Caco-2 (cell line): Measurements from ENCODE around the gene PLCE1. TPM values are rescaled to one million over a fixed set of nuclear protein-coding genes. Genes with fewer than 3 reads are reported as not detected.

Experiments used
- BruUV-seq: library from RNA; stranded (reverse); fragments of 400-500 nt; replicated peaks from 2 replicates; lab custom pipeline; 2021; lab: Mats Ljungman, UMichigan
- CTCF ChIA-PET: fragments of 300-600 bp; sonication (Branson Sonifier 250); formaldehyde crosslinking; loops from one replicate; lab custom pipeline; 2022; ENCODE audit warnings: antibody characterized with exemption; lab: Charles Lee
- POLR2A ChIA-PET: fragments of 300-600 bp; sonication (Branson Sonifier 250); formaldehyde crosslinking; loops from one replicate; lab custom pipeline; 2022; ENCODE audit warnings: antibody characterized with exemption; lab: Charles Lee
- DNase-seq, 2 experiments: peaks; one replicate each; pipeline versions ENCODE4 v3.0.0 to v3.0.0-alpha.2; 2020 to 2022
- H3K27me3 ChIP-seq: replicated peaks from 2 replicates; pipeline ENCODE4 v1.6.0; 2011; ENCODE audit warnings: low read length; ENCODE audit not compliant: control insufficient read depth, insufficient read depth
- H3K36me3 ChIP-seq: 2 replicates; pipeline ENCODE4 v1.5.1; 2011; ENCODE audit warnings: low read length; ENCODE audit not compliant: control insufficient read depth, insufficient read depth
- H3K4me1 ChIP-seq: fragments of 250-450 bp; sonication (Bioruptor Pico); 2 replicates; pipeline ENCODE4 v1.5.1; 2020; ENCODE audit warnings: mild to moderate bottlenecking
- H3K4me3 ChIP-seq: 2 replicates; pipeline ENCODE4 v1.5.1; 2011; ENCODE audit warnings: low read depth, mild to moderate bottlenecking, control low read depth, low read length
- H3K9me3 ChIP-seq: fragments of 250-450 bp; sonication (Bioruptor Pico); 2 replicates; pipeline ENCODE4 v1.5.1; 2020; ENCODE audit warnings: mild to moderate bottlenecking, moderate library complexity
- H3K27ac Mint-ChIP-seq: one replicate; pipeline ENCODE4 v1.8.0; 2022; ENCODE audit warnings: mixed read lengths; ENCODE audit not compliant: unreplicated experiment
- H3K27me3 Mint-ChIP-seq: one replicate; pipeline ENCODE4 v1.8.0; 2022; ENCODE audit warnings: mixed read lengths; ENCODE audit not compliant: insufficient read depth, unreplicated experiment
- H3K36me3 Mint-ChIP-seq: one replicate; pipeline ENCODE4 v1.8.0; 2022; ENCODE audit warnings: mild to moderate bottlenecking, mixed read lengths; ENCODE audit not compliant: insufficient read depth, unreplicated experiment
- H3K4me1 Mint-ChIP-seq: one replicate; pipeline ENCODE4 v1.8.0; 2022; ENCODE audit warnings: low read depth, mixed read lengths; ENCODE audit not compliant: unreplicated experiment
- H3K4me3 Mint-ChIP-seq: one replicate; pipeline ENCODE4 v1.8.0; 2022; ENCODE audit warnings: mild to moderate bottlenecking, moderate library complexity, mixed read lengths; ENCODE audit not compliant: unreplicated experiment
- H3K9me3 Mint-ChIP-seq: one replicate; pipeline ENCODE4 v1.8.0; 2022; ENCODE audit warnings: mixed read lengths; ENCODE audit not compliant: unreplicated experiment
- intact Hi-C: fragments of 100-400 bp; cut with micrococcal nuclease; formaldehyde crosslinking; loops from one replicate; pipeline ENCODE4 v1.10.0; 2022; ENCODE audit not compliant: unreplicated experiment
- total RNA-seq: library from RNA; stranded (reverse); gene quantifications from 2 replicates; pipeline ENCODE4 v1.2.3, GENCODE V29; 2022
- TF ChIP-seq, protein P1 (sequence below), 2 experiments: fragments of 200-600 bp in 1 of 2; IDR thresholded peaks; 1 replicate in 1 of 2; 2 replicates in 1 of 2; pipeline versions ENCODE4 v1.5.1 to v1.8.0; 2011 to 2022; ENCODE audit warnings: antibody characterized with exemption in 1 of 2, control low read depth in 1 of 2, inconsistent platforms in 1 of 2, low read depth in 1 of 2, low read length in 1 of 2, mild to moderate bottlenecking in 1 of 2, moderate library complexity in 1 of 2; ENCODE audit not compliant: insufficient read depth in 1 of 2, severe bottlenecking in 1 of 2, unreplicated experiment in 1 of 2

PLCE1 gene
- total RNA-seq, 1 experiment from 2014 or later: 12.8 TPM

DNA sequence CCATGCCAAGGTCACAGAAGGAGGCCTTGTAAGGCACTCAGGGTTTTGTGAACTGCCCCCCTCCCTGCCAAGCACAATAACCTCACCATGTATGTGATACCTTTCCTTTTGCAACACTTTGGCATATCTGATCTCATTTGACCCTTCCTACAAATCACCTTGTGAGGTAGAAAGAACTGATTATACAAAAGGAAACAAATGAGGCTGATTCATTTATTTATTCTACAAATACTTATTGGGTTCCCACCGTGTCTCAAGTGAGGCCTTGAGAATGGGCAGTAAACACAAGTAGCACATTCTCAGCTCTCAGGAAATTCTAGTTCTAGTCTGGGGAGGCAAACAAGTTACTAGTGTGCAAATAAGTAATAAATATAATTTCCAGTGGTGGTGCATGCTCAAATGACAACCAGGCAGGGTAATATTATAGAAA, 19.6 kb downstream of the PLCE1 start:
- Mint-ChIP-seq H3K27me3 (no peaks in the 10 kb centered on the region), H3K36me3 (no peaks in the 10 kb centered on the region), H3K9me3 (no peaks in the 10 kb centered on the region), H3K4me3 (no peak overlapping the region), H3K4me1 (peaks cover 21% of the 10 kb centered on the region), H3K27ac (no peak overlapping the region)
- CTCF ChIA-PET: no interaction called here
- POLR2A ChIA-PET: no interaction called here
- Histone ChIP-seq H3K4me1 (peaks cover 43% of the 10 kb centered on the region), H3K36me3 (peaks cover 7% of the 10 kb centered on the region), H3K9me3 (peaks cover 10% of the 10 kb centered on the region), H3K27me3 (no peaks in the 10 kb centered on the region), H3K4me3 (no peak overlapping the region)
- no peak for DNase-seq
- TF ChIP-seq, protein P1, sequence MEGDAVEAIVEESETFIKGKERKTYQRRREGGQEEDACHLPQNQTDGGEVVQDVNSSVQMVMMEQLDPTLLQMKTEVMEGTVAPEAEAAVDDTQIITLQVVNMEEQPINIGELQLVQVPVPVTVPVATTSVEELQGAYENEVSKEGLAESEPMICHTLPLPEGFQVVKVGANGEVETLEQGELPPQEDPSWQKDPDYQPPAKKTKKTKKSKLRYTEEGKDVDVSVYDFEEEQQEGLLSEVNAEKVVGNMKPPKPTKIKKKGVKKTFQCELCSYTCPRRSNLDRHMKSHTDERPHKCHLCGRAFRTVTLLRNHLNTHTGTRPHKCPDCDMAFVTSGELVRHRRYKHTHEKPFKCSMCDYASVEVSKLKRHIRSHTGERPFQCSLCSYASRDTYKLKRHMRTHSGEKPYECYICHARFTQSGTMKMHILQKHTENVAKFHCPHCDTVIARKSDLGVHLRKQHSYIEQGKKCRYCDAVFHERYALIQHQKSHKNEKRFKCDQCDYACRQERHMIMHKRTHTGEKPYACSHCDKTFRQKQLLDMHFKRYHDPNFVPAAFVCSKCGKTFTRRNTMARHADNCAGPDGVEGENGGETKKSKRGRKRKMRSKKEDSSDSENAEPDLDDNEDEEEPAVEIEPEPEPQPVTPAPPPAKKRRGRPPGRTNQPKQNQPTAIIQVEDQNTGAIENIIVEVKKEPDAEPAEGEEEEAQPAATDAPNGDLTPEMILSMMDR (IDR thresholded peaks at IDR 0.05; ENCODE audit: insufficient read depth in 1 of 2, low read depth in 1 of 2, low read length in 1 of 2, severe bottlenecking in 1 of 2, unreplicated experiment in 1 of 2): no peak
- intact Hi-C loops: no loop called here
- no TSS peak for BruUV-seq

DNA sequence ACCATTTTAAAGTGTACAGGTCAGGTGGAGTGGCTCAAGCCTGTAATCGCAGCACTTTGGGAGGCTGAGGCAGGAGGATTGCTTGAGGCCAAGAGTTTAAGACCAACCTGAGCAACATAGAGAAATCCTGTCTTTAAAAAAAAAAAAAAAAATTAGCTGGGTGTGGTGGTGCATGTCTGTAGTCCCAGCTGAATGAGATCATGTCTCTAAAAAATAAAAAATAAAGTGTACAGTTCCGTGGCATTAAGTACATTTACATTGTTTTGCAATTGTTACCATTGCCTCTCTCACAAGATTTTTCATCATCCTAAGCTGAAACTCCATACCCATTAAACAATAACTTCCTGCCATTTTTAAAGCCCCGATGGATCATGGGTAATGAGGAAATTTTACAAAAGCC, 20.6 kb downstream of the PLCE1 start:
- Histone ChIP-seq H3K4me1 (peaks cover 39% of the 10 kb centered on the region), H3K4me3 (no peak overlapping the region), H3K36me3 (peaks cover 3% of the 10 kb centered on the region), H3K9me3 (peaks cover 10% of the 10 kb centered on the region), H3K27me3 (no peaks in the 10 kb centered on the region)
- H3K4me1 Mint-ChIP-seq: peaks cover 24% of the 10 kb centered on the region
- no TSS peak for BruUV-seq
- H3K9me3 Mint-ChIP-seq: no peaks in the 10 kb centered on the region
- ChIA-PET CTCF (no interaction called here), POLR2A (no interaction called here)
- H3K27me3 Mint-ChIP-seq: no peaks in the 10 kb centered on the region
- intact Hi-C loops: no loop called here
- DNase-seq: no peak
- TF ChIP-seq, protein P1 (IDR thresholded peaks at IDR 0.05; ENCODE audit: insufficient read depth in 1 of 2, low read depth in 1 of 2, low read length in 1 of 2, severe bottlenecking in 1 of 2, unreplicated experiment in 1 of 2): no peak
- no peak overlapping the region for H3K27ac Mint-ChIP-seq
- no peak overlapping the region for H3K4me3 Mint-ChIP-seq
- H3K36me3 Mint-ChIP-seq: no peaks in the 10 kb centered on the region

DNA sequence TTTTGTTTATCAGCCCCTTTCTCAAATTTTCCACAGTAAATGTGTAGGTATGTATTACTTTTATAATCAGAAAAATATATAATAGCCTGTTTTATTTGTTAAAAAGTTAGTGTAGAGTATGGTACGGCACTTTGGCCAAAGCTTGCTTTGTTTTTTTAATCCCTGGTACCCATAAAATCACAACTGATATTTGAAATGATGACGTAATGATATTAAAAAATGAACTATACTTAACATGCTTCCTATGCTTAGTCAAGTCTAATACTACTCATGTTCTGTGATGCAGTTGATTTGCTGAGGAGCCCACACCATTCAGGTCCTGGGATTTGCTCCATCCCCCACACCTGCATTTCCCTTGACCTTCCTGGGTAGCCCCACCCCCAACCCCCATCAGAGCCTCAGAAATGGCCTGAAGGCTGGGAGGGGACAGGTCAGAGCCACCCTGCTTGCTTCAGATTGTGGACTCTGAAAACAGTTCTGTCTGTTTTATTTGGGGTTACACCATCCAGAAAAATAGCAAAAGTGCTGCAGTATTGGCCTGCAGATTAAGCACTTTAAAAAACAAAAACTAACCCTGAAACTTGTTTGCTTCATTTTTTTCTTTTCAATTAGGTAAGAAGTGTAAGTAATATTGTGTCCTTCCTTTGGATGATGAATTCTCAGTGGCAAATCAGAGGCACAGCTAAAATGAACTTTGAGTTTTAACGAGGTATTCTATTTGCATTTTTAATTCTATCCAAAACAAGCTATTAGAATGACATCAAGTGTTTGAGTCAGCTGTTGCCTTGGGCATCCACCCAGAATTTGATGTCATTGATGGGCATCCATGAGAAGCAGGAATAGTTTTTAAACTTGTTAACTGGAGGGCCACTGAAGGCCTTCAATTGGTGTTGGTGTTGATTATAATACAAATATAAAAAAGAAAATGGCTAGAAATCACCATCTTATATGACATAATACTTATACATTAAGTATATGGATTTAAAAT, 23.3 kb downstream of the PLCE1 start:
- intact Hi-C loops: no loop called here
- Histone ChIP-seq H3K36me3 (no peaks in the 10 kb centered on the region), H3K27me3 (no peaks in the 10 kb centered on the region), H3K4me3 (no peak overlapping the region), H3K9me3 (no peaks in the 10 kb centered on the region), H3K4me1 (peaks cover 19% of the 10 kb centered on the region)
- ChIA-PET CTCF (no interaction called here), POLR2A (no interaction called here)
- peaks cover 19% of the 10 kb centered on the region for H3K4me1 Mint-ChIP-seq
- H3K27ac Mint-ChIP-seq: no peak overlapping the region
- H3K4me3 Mint-ChIP-seq: no peak overlapping the region
- no peak for DNase-seq
- no peaks in the 10 kb centered on the region for H3K9me3 Mint-ChIP-seq
- H3K27me3 Mint-ChIP-seq: no peaks in the 10 kb centered on the region
- H3K36me3 Mint-ChIP-seq: no peaks in the 10 kb centered on the region
- TF ChIP-seq, protein P1 (IDR thresholded peaks at IDR 0.05; ENCODE audit: insufficient read depth in 1 of 2, low read depth in 1 of 2, low read length in 1 of 2, severe bottlenecking in 1 of 2, unreplicated experiment in 1 of 2): no peak
- no TSS peak for BruUV-seq
